CD4-positive, alpha-beta T cell (primary cell): ENCODE data around the gene TP53BP2. TPM values are rescaled to one million over a fixed set of nuclear protein-coding genes. Genes with fewer than 3 reads are reported as not detected.

Experiments
- ATAC-seq: fragments of 200-7000 bp; cut with Tn5 transposase; one replicate; pipeline ENCODE4 v1.10.0; 2022; ENCODE audit warnings: mild to moderate bottlenecking; ENCODE audit not compliant: poor library complexity
- CTCF ChIA-PET: fragments of 350-600 bp; sonication (Branson Sonifier 250); formaldehyde crosslinking; loops from one replicate; lab custom pipeline; 2021; ENCODE audit warnings: antibody characterized with exemption, inconsistent platforms; lab: Charles Lee
- POLR2A ChIA-PET: fragments of 350-600 bp; sonication (Branson Sonifier 250); formaldehyde crosslinking; loops from one replicate; lab custom pipeline; 2021; ENCODE audit warnings: antibody characterized with exemption, inconsistent platforms; lab: Charles Lee
- DNase-seq, 14 experiments: peaks; one replicate each; pipeline ENCODE4 v3.0.0-alpha.2; 2013 to 2020; ENCODE audit warnings: mixed read lengths in 2 of 14
- H3K27ac ChIP-seq, 2 donors: one replicate each; pipeline versions ENCODE4 v1.5.1 to v1.7.0; 2013; ENCODE audit warnings: low read length in 2 of 2, low read depth in 1 of 2, mild to moderate bottlenecking in 1 of 2
- H3K27me3 ChIP-seq, 2 experiments: 1 replicate in 1 of 2; 2 replicates in 1 of 2; pipeline versions ENCODE4 v1.6.1 to v1.7.0; 2013; ENCODE audit warnings: low read length in 2 of 2, control low read depth in 1 of 2, mild to moderate bottlenecking in 1 of 2, moderate library complexity in 1 of 2; ENCODE audit not compliant: insufficient read depth in 2 of 2, control insufficient read depth in 1 of 2
- H3K36me3 ChIP-seq: one replicate; pipeline ENCODE4 v1.6.1; 2013; ENCODE audit warnings: low read length, control low read depth; ENCODE audit not compliant: insufficient read depth
- H3K4me1 ChIP-seq: one replicate; pipeline ENCODE4 v1.6.1; 2013; ENCODE audit warnings: low read length, control low read depth; ENCODE audit not compliant: insufficient read depth
- H3K4me3 ChIP-seq: one replicate; pipeline ENCODE4 v1.5.1; 2013; ENCODE audit warnings: mild to moderate bottlenecking, low read length, moderate library complexity
- H3K9me3 ChIP-seq, 2 experiments: 1 replicate in 1 of 2; 2 replicates in 1 of 2; pipeline versions ENCODE4 v1.6.1 to v1.7.0; 2013; ENCODE audit warnings: low read length in 2 of 2, mild to moderate bottlenecking in 2 of 2, control low read depth in 1 of 2, moderate library complexity in 1 of 2; ENCODE audit not compliant: control insufficient read depth in 1 of 2, insufficient read depth in 1 of 2
- H3K27ac Mint-ChIP-seq: one replicate; pipeline ENCODE4 v1.8.0; 2020; ENCODE audit warnings: mixed read lengths
- H3K27me3 Mint-ChIP-seq: one replicate; pipeline ENCODE4 v1.8.0; 2021; ENCODE audit warnings: mixed read lengths
- H3K36me3 Mint-ChIP-seq: one replicate; pipeline ENCODE4 v1.8.0; 2021; ENCODE audit warnings: low read depth, mixed read lengths
- H3K4me1 Mint-ChIP-seq: one replicate; pipeline ENCODE4 v1.8.0; 2021; ENCODE audit warnings: low read depth, mixed read lengths
- H3K4me3 Mint-ChIP-seq: one replicate; pipeline ENCODE4 v1.8.0; 2020; ENCODE audit warnings: mild to moderate bottlenecking, mixed read lengths
- H3K9me3 Mint-ChIP-seq: one replicate; pipeline ENCODE4 v1.8.0; 2020; ENCODE audit warnings: mixed read lengths
- intact Hi-C, 2 experiments: fragments of 100-400 bp; cut with DNase I in 1 of 2; cut with micrococcal nuclease in 1 of 2; formaldehyde crosslinking; loops; one replicate each; pipeline versions ENCODE4 v1.15.1 to v1.9.0; 2023 to 2025; cut with DNase I, micrococcal nuclease
- total RNA-seq, 174 experiments: library from RNA in 2 of 174; stranded (reverse) in 2 of 174; gene quantifications; one replicate each; pipeline ENCODE4 v1.2.3 and lab custom pipeline; 2021 to 2026
- TF ChIP-seq, protein P1 (sequence below): fragments of 200-600 bp; IDR thresholded peaks from one replicate; pipeline ENCODE4 v1.8.0; 2022; ENCODE audit warnings: antibody characterized with exemption, mild to moderate bottlenecking

The TP53BP2 gene
- total RNA-seq, 2 experiments from 2014 or later, result 104 to 119 TPM

DNA sequence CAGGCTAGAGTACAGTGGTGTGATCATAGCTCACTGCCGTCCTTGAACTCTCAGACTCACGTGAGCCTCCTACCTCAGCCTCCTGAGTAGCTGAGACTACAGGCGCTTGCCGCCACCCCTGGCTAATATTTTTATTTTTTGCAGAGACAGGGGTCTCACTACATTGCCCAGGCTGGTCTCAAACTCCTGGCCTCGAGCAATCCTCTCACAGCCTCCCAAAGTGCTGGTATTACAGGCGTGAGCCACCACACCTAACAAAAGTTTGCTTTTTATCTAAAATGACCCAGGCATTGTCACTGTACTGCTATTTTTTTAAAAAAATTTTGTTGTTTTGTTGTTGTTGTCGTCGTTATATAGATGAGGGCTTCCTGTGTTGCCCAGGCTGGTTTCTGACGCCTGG lies 87.0 kb downstream of the TP53BP2 start:
- Histone ChIP-seq H3K27ac (no peak overlapping the region), H3K4me1 (no peaks in the 10 kb centered on the region), H3K4me3 (no peak overlapping the region), H3K27me3 (no peaks in the 10 kb centered on the region), H3K36me3 (peaks cover 97% of the 10 kb centered on the region), H3K9me3 (no peaks in the 10 kb centered on the region)
- no peak for ATAC-seq
- TF ChIP-seq, protein P1, sequence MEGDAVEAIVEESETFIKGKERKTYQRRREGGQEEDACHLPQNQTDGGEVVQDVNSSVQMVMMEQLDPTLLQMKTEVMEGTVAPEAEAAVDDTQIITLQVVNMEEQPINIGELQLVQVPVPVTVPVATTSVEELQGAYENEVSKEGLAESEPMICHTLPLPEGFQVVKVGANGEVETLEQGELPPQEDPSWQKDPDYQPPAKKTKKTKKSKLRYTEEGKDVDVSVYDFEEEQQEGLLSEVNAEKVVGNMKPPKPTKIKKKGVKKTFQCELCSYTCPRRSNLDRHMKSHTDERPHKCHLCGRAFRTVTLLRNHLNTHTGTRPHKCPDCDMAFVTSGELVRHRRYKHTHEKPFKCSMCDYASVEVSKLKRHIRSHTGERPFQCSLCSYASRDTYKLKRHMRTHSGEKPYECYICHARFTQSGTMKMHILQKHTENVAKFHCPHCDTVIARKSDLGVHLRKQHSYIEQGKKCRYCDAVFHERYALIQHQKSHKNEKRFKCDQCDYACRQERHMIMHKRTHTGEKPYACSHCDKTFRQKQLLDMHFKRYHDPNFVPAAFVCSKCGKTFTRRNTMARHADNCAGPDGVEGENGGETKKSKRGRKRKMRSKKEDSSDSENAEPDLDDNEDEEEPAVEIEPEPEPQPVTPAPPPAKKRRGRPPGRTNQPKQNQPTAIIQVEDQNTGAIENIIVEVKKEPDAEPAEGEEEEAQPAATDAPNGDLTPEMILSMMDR, result no peak
- H3K4me1 Mint-ChIP-seq, result no peaks in the 10 kb centered on the region
- no peaks in the 10 kb centered on the region for H3K9me3 Mint-ChIP-seq
- no peak overlapping the region for H3K4me3 Mint-ChIP-seq
- no peak for DNase-seq
- H3K27me3 Mint-ChIP-seq, result no peaks in the 10 kb centered on the region
- CTCF ChIA-PET, result no interaction called here
- no peak overlapping the region for H3K27ac Mint-ChIP-seq
- POLR2A ChIA-PET, result no interaction called here
- H3K36me3 Mint-ChIP-seq, result peaks cover 90% of the 10 kb centered on the region
- intact Hi-C loops, result no loop called here

DNA sequence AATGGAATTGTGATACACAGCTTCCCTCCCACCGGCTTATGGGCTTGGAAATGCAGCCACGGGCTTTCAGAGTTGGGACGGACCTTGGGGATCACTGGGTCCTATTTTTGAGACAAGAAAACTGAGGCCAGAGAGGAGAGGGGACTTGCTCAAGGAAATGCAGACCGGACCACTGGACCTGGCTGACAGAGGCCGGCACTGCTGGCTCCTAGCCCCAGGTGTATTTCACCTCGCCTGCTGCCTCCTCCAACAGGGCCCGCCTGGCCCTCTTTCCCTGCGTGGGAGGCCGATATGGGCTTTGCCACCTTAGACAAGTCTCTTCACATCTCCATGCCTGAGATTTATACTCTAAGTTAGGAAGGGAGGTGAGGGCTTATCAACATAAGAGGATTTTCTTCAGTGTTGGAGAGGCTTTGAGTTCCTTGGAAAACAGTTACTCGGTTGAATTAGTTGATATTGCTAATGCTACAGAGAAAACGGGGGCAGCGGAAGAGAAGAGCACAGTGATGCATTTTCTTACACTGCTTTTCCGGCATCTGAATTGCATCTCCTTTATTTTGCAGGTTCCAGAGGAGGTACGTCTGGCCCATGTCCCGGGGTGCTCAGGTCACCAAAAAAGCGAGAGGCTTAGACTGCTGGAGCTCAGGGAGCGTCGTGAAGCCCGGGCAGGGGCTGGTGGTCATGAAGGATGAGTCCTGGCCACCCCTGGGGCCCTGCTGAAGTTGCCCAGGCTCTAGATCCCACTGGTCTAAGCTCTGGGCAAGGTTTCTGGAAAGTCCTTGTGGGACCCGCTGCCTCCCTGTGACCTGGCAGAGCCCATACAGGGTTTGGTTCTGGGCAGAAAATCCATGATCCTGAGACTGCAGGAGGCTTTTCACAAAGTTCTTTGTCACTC lies 88.7 kb downstream of the TP53BP2 start:
- Mint-ChIP-seq H3K27ac (no peak overlapping the region), H3K36me3 (peaks cover 92% of the 10 kb centered on the region), H3K27me3 (no peaks in the 10 kb centered on the region), H3K4me1 (no peaks in the 10 kb centered on the region), H3K9me3 (no peaks in the 10 kb centered on the region), H3K4me3 (no peak overlapping the region)
- no peak overlapping the region for H3K27ac ChIP-seq
- H3K4me1 ChIP-seq, result no peaks in the 10 kb centered on the region
- no peaks in the 10 kb centered on the region for H3K9me3 ChIP-seq
- ATAC-seq (no peak), DNase-seq (no peak)
- H3K27me3 ChIP-seq, result no peaks in the 10 kb centered on the region
- ChIA-PET POLR2A (no interaction called here), CTCF (interaction anchor here (1.6 kb wide), 1 partner anchor 8 kb away, joined by 7 read pairs; no protein-coding TSS in a partner anchor)
- H3K36me3 ChIP-seq, result peaks cover 97% of the 10 kb centered on the region
- intact Hi-C loops, result no loop called here
- no peak overlapping the region for H3K4me3 ChIP-seq
- TF ChIP-seq, protein P1, result no peak

DNA sequence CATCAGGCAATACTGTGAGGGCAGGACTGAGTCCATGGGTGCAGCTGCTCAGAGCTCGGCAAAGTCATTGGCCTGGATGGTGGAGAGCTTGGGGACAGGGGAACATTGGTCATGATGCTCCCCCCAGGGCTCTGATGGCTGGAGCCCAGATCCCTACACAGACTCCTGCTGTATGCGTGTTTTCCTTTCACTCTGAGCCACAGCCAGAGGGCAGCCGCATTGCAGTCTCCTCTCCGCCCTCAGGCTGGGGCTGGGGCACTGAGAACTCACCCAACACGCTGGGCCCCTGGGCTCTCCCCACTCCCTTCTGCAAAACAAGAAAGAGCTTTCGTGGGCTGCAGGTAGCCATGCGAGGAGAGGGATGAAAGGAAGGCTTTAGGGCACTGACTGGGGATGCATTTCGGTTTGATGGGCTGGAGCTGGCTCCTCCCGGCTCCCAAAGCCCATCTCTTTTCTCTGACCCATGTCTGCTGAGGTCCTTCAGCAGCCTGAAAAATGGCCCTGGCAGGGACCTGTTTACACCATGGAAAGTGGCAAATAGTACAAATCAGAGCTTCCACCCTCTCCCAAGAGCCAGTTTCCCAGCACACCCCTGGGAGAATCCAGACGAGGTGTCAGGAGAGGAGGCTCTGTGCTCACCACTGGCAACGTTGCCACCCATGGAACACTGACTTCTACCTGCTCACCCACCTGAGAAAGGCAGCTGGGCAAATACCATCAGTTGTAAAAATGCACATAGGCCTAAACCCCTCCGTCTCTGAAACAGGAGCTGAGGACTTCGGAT lies 89.6 kb downstream of the TP53BP2 start:
- H3K36me3 Mint-ChIP-seq, result peaks cover 92% of the 10 kb centered on the region
- Histone ChIP-seq H3K27ac (no peak overlapping the region), H3K36me3 (peaks cover 97% of the 10 kb centered on the region), H3K9me3 (no peaks in the 10 kb centered on the region), H3K27me3 (no peaks in the 10 kb centered on the region), H3K4me3 (no peak overlapping the region), H3K4me1 (no peaks in the 10 kb centered on the region)
- intact Hi-C loops, result no loop called here
- H3K9me3 Mint-ChIP-seq, result no peaks in the 10 kb centered on the region
- CTCF ChIA-PET, result no interaction called here
- no peak overlapping the region for H3K27ac Mint-ChIP-seq
- TF ChIP-seq, protein P1, result no peak
- ATAC-seq, result no peak
- no peak for DNase-seq
- no peaks in the 10 kb centered on the region for H3K27me3 Mint-ChIP-seq
- no peak overlapping the region for H3K4me3 Mint-ChIP-seq
- POLR2A ChIA-PET, result no interaction called here
- H3K4me1 Mint-ChIP-seq, result no peaks in the 10 kb centered on the region
